Testis (tissue), 3 donors: Measurements from ENCODE around the gene C11orf71. TPM values are rescaled to one million over a fixed set of nuclear protein-coding genes. Genes with fewer than 3 reads are reported as not detected.

Experiments
- DNase-seq: peaks from one replicate; pipeline ENCODE4 v3.0.0-alpha.2; 2019
- H3K27ac ChIP-seq, 2 donors: fragments of 200-600 bp; sonication (generic); one replicate each; pipeline ENCODE4 v1.5.1; 2019
- H3K27me3 ChIP-seq: fragments of 200-600 bp; sonication (generic); one replicate; pipeline ENCODE4 v1.5.1; 2019
- H3K36me3 ChIP-seq: fragments of 200-600 bp; sonication (generic); one replicate; pipeline ENCODE4 v1.5.1; 2017; ENCODE audit warnings: low read depth; ENCODE audit errors: missing control alignments
- H3K4me1 ChIP-seq: fragments of 200-600 bp; sonication (generic); one replicate; pipeline ENCODE4 v1.5.1; 2019
- H3K4me3 ChIP-seq, 2 donors: fragments of 200-600 bp; sonication (generic); one replicate each; pipeline ENCODE4 v1.5.1; 2017 to 2019
- H3K9me3 ChIP-seq: fragments of 200-600 bp; sonication (generic); one replicate; pipeline ENCODE4 v1.5.1; 2017
- CTCF ChIP-seq, 3 experiments: fragments of 450-650 bp in 2 of 3; fragments of 200-600 bp in 1 of 3; sonication (generic) in 1 of 3; IDR thresholded peaks; one replicate each; pipeline ENCODE4 v1.5.1; 2016 to 2019; ENCODE audit warnings: antibody characterized with exemption in 3 of 3, mild to moderate bottlenecking in 2 of 3, moderate library complexity in 1 of 3
- POLR2A ChIP-seq: fragments of 450-650 bp; IDR thresholded peaks from one replicate; pipeline ENCODE4 v1.6.1; 2017; ENCODE audit warnings: antibody characterized with exemption, mild to moderate bottlenecking, moderate library complexity
- WGBS, 2 donors: methylation state at CpG; one replicate each; pipeline ENCODE4 v1.1.5; 2018; 5-methylcytosine and 5-hydroxymethylcytosine counted together
- intact Hi-C: fragments of 100-400 bp; cut with DNase I; formaldehyde crosslinking; loops from one replicate; pipeline ENCODE4 v1.15.1; 2023; ENCODE audit warnings: low total_unique reads
- polyA plus RNA-seq: library from polyadenylated mRNA; stranded (reverse); fragments of 350-450 nt; fragmentation: Illumina TruSeq; extraction: RNeasy Lipid Tissue Mini Kit (QIAGEN cat#74804); gene quantifications from one replicate; pipeline ENCODE4 v1.2.3, GENCODE V29; 2014; ENCODE audit warnings: low read depth, low replicate concordance; ENCODE audit not compliant: insufficient read depth
- total RNA-seq, 2 donors: library from RNA; depleted of rRNA; stranded (reverse); fragments of >200 nt; gene quantifications; one replicate each; pipeline ENCODE4 v1.2.3, GENCODE V29; 2016

C11orf71 gene
- total and polyA plus RNA-seq, 3 donors from 2014 or later: 40.6 to 119 (median 119) TPM

GRCh38 chr11:114440121-114440860 is 40.0 kb upstream of the C11orf71 start:
- no peaks in the 10 kb centered on the region for H3K27me3 ChIP-seq
- intact Hi-C loops: no loop called here
- H3K4me3 ChIP-seq: peak overlapping the region; percentile 87 to 98
- H3K9me3 ChIP-seq: no peaks in the 10 kb centered on the region
- DNase-seq: no peak
- H3K36me3 ChIP-seq: no peaks in the 10 kb centered on the region
- H3K27ac ChIP-seq: peak overlapping the region; percentile 90 to 91
- WGBS, 2 donors: 3 to 7% methylated on average over 10 of the region's 10 CpGs
- peaks cover 14% of the 10 kb centered on the region for H3K4me1 ChIP-seq
- TF ChIP-seq CTCF (IDR thresholded peaks at IDR 0.05): no peak
- no peak for TF ChIP-seq POLR2A

DNA sequence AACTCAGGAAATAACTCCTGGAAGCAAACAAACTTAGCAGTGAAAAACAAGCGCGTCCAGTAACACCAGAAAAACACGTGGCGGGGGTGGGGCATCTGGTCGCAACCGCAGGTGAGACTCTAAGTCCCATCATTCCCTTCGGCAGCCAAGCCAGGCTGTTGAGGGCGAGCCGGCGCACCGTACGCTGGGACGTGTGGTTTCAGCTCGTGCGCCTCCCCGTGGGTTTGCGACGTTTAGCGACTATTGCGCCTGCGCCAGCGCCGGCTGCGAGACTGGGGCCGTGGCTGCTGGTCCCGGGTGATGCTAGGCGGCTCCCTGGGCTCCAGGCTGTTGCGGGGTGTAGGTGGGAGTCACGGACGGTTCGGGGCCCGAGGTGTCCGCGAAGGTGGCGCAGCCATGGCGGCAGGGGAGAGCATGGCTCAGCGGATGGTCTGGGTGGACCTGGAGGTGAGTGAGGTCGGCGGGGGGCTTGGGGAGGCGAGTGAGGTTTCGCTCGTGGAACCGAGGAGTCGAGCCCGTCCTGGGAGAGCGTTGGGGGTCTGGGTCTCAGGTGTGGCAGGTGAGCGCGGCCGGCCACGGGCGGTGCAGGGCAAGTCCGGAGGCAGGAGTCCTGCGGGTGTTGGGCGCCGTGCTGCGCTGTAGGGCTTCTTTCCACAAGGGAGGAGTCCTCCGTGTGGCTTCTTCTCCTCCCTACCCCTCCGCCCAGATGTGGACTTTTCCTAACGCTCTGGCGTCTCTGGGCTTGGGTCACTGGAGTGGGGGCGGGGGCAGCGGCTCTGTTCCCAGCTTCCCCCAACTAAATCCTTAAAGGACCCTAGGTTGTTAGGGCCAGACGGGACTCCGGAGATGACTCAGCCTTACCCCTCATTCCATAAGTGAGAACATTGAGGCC is 39.2 kb upstream of the C11orf71 start, which contains the start of gene REXO2:
TSS of gene REXO2 (plus strand) at position 239 of the 892 bp plus-strand sequence. CDS start at position 301, 62 bp downstream.
- Histone ChIP-seq H3K27me3 (no peaks in the 10 kb centered on the region), H3K9me3 (no peaks in the 10 kb centered on the region), H3K4me3 (peak within 1 kb of the TSS; percentile 87 to 98), H3K36me3 (no peaks in the 10 kb centered on the region), H3K4me1 (peaks cover 14% of the 10 kb centered on the region), H3K27ac (peak within 1 kb of the TSS; percentile 90 to 91)
- DNase-seq: peak; percentile 98
- 0% methylated on average over 22 to 64 of the region's 64 CpGs for WGBS, 2 donors
- peak in 1 of 3 experiments; percentile 20 for TF ChIP-seq CTCF (IDR thresholded peaks at IDR 0.05)
- TF ChIP-seq POLR2A: no peak
- intact Hi-C loops: no loop called here

- no peak for TF ChIP-seq CTCF (IDR thresholded peaks at IDR 0.05)
- TF ChIP-seq POLR2A: no peak
- Histone ChIP-seq H3K36me3 (no peaks in the 10 kb centered on the region), H3K4me3 (peak overlapping the region in 1 of 2 donors; percentile 87), H3K27me3 (no peaks in the 10 kb centered on the region), H3K4me1 (peaks cover 14% of the 10 kb centered on the region), H3K27ac (peak overlapping the region in 1 of 2 donors; percentile 90), H3K9me3 (no peaks in the 10 kb centered on the region)
- 49 to 55% methylated on average over 6 of the region's 6 CpGs for WGBS, 2 donors
- intact Hi-C loops: no loop called here
- DNase-seq: no peak
These were observed 38.0 kb upstream of the C11orf71 start for GRCh38 chr11:114438303-114438702.

GRCh38 chr11:114433376-114433775 is 33.1 kb upstream of the C11orf71 start:
- no peaks in the 10 kb centered on the region for H3K9me3 ChIP-seq
- no peak overlapping the region for H3K27ac ChIP-seq
- 83 to 93% methylated on average over 4 of the region's 4 CpGs for WGBS, 2 donors
- intact Hi-C loops: no loop called here
- no peaks in the 10 kb centered on the region for H3K27me3 ChIP-seq
- H3K36me3 ChIP-seq: no peaks in the 10 kb centered on the region
- TF ChIP-seq CTCF (IDR thresholded peaks at IDR 0.05): no peak
- TF ChIP-seq POLR2A: no peak
- DNase-seq: no peak
- no peaks in the 10 kb centered on the region for H3K4me1 ChIP-seq
- H3K4me3 ChIP-seq: no peak overlapping the region
